Stimulated activated CD8-positive, alpha-beta memory T cell treated with anti-CD3 and anti-CD28 coated beads, Interleukin-2, amount 100 ng/mL, for 1 hour (primary cell): ENCODE data around the gene CAT.

ENCODE experiments used
- DNase-seq, 2 donors: peaks; one replicate each; pipeline ENCODE4 v3.0.0-alpha.2; 2020; ENCODE audit warnings: low read depth in 2 of 2

Gene CAT

DNA sequence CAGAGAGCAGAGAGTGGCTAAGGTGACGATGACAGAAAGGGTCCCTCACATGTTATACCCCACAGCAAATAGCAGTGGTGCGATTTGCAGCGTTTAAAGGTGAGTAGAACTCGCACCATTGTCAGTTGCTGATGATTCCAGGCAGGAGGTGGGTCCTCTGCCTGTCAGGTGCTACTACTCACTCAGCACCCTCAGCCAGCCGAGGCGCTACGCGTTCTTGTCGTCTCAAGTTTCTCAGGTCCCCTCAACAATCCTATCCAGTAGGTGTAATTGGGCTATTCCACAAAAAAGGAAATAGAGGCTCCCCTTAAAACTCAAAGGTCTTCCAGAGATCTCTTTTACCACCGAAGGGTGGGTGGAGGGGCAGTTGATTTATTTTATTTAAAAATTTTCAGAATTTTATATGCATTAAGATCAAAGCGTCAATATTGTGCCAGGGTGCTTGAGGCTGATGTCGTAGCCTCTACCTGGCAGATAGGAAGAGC, 56.5 kb downstream of the CAT start:
- DNase-seq = no peak

DNA sequence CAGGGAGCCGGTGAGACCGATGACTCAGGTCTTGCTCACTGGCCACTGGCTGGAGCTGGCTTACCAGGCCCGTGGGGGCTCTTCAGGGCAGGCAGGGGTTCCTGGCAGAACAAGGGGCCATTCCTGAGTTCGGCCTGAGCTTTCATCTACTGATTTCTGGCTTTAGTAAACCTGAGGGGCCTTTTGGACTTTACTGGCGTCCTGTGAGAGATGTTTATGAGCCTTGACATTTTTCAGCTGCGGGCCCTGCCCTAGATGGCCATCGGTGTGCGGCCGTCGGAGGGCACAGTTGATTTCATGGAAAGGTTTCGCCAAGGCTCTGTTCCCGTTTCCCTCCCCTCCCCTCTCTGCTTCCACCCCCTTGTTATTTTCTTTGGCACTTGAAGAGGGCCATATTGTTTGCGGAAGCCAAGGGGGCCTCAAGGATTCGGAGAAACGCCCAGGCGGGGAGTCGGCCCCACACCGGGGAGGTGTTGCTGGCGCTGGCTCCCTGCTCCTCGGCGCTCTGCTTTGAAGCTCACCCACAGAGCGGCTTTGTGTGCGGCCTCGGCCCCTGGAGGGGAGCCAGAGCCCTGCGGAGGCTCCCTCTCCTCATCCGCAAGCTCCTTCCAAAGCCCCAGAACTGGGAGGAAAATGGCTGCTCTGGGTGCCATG, 57.1 kb downstream of the CAT start:
- no peak for DNase-seq

DNA sequence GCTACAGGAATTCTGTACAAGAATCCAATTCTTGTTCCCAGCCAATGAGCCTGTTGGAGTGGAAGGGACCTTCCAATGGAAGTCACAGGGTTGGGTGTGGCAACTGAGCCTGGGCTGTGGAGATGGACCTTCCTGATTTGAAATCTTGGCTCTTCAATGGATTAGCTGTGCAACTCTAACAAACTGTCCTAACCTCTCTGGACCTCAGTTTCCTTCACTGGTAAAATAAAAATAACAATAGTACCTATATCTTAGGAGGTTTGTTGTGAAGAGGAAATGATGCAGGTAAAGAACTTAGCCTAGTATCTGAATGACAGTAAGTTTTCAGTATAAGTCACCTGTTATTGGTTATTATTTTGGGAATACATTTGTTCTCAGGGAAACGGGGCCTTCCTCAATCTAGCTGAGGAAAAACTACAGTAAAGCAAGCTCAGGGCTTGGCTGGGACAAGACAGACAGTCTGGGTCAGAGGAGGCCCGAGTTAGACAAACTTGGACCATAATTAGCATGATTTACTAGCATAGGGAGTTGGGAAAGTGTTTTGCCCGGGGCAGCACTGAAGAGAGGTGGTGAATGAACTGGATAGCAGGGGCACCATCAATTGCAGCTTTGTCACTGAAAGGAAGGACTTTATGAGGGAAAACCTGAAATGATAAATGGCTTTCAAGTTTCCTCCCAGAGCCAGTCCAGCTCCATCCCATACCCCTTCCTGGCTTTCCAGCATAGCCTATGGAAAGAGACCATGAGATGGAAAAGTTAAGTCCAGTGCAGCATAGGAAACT, 61.2 kb downstream of the CAT start:
- DNase-seq = no peak

DNA sequence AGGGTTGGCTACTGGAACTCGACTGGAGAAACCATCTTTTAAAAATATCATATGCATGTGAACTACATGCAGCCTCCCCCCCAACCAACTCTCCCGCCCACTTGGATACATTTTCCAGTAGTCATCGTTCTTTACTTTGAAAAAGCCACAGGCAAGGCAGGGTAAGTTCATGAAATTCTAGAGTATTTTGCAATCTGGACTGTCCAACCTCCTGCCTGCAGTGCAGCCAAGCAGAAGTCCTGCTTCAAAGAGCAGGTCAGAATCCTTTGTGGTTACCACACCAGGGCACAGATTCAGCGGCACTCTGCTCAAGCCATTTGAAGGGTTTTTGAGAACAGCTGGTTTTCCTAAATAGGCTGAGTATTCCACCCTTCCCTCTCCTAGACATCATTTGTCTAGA, 62.8 kb downstream of the CAT start:
- DNase-seq = no peak

DNA sequence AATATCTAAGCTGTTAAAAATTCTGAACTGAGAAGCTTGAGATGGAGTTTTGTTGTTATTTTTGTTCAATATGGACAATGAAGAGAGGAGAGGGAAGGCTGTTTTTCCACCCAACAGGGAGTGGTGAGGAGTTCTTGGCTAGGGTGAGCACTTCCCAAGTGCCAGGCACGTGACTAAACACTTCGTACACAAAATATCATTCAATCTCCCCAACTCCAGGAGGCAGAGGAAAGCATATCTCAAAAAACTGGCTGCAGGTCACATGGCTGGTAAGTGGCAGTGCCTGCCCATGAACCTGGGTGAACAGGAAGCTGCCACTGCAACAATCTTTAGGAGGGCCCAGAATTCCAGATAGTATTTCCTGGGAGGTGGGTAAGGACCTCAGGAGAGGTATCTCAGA, 63.2 kb downstream of the CAT start:
- no peak for DNase-seq

DNA sequence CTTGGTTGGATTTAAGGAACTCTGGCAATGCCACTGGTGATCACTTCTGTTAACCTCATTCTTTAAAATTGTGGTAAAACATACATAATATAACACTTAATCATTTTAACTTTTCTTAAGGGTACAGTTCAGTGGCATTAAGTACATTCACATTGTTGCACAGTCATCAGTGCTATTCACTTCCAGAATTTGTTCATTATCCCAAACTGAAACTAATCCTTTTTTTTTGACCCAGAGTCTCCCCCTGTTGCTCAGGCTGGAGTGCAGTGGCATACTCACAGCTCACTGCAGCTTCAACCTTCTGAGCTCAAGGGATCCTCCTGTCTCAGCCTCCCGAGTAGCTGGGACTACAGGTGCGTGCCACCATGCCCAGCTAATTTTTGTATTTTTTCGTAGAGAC, 64.2 kb downstream of the CAT start:
- DNase-seq = no peak

DNA sequence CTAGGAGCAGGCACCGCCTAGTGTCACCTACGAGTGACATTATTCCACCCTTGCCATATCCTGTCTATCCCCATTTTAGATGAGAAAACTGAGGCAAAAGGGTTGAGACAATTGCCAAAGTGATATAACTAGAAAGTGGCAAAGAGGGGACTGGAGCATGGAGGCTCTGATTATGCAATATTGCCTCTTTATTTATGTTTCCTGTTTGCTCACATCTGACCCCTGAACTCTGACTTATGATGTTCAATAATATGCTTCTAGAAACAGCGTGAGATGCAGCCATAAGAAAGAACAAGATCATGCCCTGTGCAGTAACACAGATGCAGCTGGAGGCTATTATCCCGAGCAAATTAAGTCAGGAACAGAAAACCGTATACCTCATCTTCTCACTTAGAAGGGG, 67.1 kb downstream of the CAT start:
- no peak for DNase-seq

DNA sequence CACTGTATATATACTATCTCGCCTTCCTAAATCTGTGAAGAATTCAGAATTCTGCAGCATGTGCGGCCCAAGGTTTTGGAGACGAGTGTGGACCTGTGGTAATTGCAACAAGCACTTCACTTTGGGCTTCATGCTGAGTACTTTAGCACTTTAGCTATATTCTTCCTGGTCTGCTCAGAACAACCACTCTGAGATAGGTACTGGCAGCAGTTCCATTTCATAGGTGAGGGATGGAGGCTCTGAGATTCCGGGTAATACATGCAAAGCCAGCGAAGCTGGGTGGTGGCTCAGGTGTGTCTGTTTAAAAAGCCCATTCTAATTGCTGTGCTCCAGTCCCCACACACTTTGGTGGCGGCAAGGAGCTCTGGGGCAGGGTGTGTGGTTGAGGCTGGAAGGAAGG, 68.4 kb downstream of the CAT start:
- no peak for DNase-seq

DNA sequence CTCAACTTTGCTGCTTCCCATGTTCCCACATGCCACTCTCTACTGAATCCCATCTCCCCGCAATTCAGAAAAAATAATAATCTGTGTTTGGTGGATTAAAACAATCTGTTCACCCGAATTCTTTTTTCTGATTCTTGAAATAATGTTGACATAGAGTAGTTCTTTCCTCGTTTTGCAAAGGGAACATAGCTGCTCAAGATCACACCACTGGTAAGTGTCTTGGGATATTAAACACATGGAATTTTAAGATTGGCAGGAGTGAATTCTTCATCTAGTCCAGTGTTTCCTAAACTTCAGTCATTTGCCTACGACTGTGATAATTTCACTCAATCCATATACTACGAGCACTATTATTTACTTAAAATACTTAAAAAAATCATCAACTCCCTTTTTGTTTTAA, 68.9 kb downstream of the CAT start:
- DNase-seq = no peak

DNA sequence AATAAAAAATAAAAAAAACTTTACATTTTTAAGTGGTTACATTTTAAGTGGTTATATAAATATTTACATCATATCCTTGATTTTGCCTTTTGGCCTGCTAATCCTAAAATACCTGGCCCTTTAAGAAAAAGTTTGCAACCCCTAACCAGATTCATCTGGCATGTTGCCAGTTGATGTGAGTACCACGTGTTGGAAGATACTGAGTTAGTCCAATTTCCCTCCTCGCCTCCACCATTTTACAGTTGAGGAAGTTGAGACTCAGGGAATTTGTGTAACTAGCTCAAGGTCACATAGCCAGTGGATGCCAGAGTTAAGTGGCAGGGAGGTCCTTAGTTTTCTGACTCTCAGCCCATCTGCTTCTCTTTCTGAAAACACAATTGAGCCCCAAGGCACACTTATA, 69.8 kb downstream of the CAT start:
- no peak for DNase-seq

DNA sequence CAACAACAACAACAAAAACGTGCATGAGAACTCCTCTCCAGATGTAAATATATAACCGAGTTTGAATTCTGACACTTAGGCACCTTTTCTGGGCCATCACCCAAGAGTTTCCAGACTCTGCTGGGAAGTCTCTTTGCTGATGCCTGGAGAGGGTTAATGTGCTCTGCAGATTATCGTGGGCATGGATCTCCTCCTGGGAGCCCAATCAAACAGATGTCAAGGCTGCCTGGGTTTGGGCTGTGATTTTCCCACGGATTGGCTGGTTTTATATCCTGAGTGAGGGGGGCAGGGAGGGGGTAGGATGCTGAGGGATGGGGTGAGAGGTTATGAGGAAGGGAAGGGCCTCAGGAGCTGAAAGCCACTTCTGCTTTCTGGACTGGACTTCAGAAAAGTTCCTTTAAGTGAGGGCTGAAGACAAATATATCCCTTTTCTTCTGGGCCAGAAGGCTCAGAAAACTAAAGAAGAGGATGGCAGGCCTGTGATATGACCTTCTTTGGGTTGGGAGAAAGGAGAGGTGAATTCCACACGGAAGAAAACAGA, 70.7 kb downstream of the CAT start:
- no peak for DNase-seq

DNA sequence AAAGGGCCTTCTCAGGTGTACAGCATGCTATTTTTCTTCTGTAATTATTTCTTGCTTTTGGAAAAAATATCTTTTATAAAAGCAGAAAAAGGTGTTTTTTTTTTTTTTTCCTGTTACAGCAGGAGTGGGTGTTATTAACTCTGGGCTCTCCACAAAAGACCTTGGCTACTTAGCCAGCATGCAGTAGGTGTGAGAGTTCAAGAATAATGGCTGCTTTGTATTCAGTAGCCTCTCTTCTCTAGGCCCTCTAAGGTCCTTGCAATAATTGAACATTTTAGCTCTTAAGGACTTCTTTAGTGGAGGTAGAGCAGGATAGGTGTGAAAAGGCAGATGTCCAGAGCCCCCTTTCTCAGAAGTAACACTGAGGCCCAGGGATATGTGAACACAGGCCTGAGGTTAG, 71.5 kb downstream of the CAT start:
- no peak for DNase-seq

DNA sequence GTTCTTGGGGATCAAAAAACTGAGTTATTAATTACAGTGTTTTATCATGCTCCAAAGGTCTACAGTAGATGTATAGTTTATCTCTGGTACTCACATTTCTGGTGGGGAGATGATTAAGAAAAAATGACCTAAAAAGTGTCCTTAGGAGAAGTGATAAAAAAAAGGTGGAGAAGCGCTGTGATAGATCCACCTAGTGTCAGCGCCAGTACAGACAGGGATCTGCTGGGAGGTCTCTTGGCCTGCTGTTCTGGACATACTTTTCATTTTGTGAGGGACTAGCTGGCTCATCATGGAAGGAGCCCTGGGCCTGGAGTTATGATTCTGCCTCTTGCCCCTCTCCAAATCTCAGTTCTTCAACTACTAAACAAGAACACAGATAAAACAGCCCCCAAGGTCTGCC, 71.9 kb downstream of the CAT start:
- no peak for DNase-seq

DNA sequence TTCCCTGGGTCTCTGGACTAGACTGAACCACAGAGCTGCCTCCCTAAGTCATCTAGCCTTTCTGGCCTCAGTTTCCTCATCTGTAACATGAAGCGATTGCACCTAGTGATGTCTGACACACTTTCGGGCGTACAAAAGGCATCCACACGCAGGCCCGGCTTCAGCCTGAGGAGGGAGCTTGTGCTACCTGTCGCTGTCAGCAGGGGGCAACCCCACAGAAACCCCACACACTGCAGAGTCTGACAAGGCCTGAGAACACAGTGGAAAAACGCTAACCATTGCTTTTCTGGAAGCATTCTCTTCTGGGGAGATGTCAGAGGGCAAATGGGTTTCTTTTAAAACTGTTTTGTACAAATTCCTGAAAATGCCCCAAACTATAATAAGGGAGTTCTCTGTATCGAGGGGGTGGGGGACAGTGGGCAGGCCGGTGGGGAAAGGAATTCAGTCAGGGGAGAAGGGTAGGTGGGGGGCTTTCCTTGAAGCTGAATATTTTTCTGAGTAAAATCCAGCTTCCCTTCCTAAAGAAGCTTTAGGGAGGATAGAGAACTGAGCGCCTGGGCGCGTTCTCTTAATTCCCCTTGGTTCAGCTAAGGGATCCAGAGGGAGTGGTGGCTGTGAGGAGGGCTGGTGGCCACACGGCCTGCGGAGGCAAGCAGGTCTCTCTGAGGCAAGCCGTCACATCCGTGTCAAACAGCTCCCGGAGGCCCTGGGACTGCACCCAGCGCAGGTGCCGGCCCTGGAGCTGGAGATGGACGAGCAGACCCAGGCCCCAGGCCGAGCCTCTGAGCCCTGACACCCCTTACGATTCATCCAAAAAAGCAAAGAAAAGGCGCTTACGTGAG, 74.3 kb downstream of the CAT start:
- DNase-seq = peak in 1 of 2 donors; percentile 2

DNA sequence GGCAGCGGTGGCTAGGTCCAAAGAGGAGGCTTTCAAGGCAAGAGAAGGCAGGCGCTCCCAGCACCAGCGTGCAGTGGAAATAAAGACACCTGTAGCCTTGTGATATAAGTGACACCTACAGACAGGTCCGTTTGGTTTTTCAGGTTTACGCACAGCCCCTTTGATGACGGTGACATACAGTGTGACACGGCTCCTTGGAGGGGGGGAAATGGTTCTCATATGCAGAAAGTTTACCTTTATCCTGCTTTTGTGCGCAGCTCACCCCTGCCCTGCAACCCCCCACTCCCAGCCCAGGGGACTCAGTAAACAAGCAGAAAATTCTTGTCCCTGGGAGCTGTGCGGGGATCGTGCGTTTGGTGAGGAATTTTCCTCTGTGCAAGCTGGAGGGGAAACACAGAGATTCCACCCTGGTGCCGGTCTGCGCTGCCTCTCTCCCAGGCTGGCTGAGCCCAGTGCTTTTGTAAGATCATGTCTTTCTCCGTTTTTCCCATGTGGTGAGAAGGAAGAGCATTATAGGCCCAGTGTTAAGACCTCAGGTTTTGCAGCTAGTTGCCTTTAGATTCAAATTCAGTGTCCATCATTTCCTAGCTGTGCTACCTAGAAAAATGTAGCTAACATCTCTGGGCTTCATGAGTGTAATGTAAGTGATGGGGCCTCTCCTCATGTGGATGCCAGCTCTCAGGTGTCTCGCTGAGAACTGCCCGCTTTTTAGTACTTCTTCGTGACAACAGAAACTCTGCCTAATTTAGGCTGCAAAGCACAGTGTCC, 75.1 kb downstream of the CAT start, which contains the start of gene ELF5:
Gene ELF5, minus strand, starts transcription at position 113 of the 768 bp plus-strand sequence. CDS start 8,045 bp downstream, outside the sequence.
- DNase-seq = no peak

DNA sequence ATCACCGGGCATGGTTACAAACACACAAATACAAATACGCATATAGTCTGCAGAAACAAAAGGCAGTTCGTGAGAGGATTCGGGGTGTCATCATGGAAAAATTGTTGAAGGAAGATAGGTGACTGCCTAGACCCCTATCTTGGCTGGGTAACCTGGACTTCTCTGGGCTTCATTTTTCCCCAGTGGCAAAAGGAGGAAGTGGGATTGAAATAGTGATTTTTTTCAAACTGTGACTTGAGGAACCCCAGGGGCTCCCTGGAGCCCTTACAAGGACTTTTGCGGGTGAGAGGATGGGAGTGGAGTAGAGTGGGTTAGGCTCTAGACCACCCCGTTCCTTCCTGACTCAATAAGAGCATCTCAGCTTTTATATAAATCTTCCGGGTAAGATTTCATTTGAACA, 75.9 kb downstream of the CAT start:
- no peak for DNase-seq

DNA sequence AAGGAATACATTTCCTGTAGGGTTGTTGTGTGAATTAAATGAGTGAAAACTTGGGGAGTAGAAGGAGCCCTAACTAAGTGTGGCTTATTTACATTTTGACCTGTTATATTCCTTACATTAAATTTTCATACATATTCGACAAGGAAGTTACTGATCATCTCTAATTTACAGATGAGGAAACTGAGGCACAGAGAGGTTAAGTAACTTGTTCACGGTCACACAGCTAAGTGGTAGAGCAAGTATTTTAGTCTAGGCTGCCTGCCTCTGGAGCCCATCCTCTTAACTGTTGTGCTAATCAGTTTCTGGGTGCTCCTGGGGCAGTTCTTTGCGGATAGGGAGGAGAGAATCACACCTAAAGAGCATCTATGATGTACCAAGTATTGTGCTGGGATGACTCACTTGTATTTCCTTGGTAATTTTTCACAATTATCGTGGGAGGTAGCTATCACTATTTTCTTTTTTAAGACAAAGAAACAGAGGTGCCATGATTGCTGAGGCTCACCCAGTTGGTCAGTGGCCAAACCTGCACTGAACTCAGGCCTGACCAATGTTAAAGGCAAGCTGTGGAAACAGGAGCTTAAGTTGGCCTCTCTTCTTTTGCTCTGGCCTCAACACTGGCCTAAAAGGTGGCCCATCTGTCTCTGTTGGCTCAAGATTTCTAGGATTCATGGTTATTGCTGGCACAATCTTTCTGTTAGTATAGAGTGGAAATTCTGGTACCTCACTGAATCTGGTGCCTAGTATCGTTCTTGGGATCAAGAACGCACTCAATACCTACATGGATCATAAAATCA, 77.7 kb downstream of the CAT start:
- DNase-seq = no peak

DNA sequence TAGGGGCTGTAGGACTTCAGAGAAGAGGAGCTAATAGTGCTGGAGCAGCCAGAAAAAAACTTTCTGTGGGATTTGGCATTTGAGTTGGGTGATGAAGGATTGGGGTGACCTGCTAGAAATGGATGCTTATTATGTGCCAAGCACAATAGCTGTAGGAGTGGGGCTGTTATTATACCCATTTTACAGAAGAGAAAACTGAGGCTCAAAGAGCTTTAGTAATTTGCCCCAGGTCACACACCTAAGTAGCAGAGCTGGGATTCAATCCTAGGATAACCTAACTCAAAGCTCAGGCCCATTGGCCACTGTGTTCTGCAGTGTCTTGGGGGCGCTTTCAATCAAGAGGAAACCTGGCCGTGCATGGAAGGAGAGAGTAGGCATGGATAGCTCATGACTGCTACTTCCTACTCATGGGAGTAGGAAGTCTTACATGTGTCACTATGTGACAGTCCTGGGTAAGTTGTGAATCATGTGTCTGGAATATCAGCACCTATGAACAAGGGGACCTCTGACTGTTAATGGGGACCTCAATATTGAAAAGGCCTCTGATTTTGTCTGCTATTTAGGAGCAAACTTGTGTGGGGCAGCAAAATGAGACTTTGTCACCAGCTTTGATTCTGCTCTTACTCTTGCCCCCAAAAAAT, 81.0 kb downstream of the CAT start:
- DNase-seq = no peak

DNA sequence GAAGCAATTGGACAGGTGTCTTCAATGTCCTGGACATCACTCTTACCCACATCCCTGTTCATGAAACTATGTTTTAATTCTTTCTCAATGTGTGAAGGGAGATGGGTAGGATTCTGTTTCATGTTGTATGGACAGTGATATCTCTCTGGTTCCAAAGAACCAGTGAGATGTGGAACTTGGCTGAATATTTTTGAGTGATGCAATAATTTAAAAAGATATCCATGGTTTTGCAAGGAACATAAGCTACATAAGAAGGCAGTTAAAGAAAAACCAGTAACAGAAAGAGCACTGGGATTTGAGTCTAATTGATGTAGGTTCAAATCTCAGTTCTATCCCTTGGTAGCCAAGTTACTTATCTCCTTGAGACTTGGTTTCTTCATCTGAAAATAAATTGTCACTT, 82.5 kb downstream of the CAT start:
- DNase-seq = no peak
